Measurements from ENCODE around the gene CXCL17.

Gene CXCL17

DNA sequence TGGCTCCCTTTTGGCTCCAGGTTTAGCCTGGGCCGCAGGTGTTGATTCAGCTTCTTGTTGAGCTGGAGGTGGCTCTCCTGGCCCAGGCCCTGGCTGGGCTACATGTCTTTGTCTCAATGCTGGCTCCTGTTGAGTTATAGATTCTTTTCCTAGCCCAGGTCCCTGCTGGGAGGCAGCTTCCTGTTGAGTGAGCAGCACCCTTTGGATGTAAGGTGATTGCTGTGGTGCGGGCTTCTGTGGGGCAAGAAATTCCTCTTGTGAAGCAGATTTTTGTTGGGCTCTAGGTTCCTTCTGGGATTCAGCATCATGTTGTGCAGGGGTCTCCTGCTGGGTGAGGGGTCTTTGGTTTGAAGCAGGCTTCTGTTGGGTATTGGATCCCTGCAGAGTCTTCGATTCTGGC lies 16.1 kb downstream of the CXCL17 start:
- FAIRE-seq, result no peak
- DNase-seq (ENCODE audit: insufficient read length, low spot score), result no peak

DNA sequence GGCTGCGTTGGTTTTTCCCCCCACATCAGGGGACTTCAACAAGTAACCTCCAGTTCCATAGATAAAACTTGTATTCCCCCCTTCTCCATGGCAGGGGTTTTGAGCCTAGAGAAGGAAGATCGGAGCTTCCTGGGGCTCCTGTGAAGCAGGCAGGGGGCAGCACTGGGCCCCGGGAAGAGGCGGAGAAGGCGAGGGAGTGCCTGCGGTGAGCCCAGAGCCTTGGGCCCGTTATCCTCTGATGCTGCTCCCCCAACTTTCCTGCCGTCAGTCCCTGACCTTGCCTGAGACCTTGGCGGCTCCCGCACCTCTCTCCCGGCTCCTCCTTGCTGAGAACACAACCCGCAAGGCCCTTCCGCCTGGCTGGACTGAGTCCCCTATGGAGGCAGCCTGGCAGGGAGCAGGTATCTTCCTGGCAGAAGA lies 18.0 kb downstream of the CXCL17 start:
- FAIRE-seq (no peak), DNase-seq (ENCODE audit: insufficient read length, low spot score) (no peak)

DNA sequence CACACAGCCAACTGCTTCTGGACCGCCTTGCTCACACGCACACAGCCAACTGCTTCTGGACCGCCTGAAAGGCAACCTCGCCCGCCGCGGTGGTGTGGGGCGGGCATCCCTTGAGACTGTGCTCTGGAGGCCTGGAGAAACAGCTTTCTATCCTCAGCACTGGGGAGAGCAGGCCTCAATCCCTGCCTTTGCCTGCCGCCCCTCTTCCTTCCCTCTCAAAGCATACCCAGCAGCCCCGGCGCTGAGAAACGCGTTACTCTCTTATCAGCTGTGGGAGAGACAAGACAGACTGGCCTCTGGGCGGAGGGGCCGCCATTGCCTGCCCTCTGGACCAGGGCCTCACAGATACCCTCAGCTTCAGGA lies 18.4 kb downstream of the CXCL17 start:
- FAIRE-seq (no peak), DNase-seq (ENCODE audit: insufficient read length, low spot score) (no peak)

DNA sequence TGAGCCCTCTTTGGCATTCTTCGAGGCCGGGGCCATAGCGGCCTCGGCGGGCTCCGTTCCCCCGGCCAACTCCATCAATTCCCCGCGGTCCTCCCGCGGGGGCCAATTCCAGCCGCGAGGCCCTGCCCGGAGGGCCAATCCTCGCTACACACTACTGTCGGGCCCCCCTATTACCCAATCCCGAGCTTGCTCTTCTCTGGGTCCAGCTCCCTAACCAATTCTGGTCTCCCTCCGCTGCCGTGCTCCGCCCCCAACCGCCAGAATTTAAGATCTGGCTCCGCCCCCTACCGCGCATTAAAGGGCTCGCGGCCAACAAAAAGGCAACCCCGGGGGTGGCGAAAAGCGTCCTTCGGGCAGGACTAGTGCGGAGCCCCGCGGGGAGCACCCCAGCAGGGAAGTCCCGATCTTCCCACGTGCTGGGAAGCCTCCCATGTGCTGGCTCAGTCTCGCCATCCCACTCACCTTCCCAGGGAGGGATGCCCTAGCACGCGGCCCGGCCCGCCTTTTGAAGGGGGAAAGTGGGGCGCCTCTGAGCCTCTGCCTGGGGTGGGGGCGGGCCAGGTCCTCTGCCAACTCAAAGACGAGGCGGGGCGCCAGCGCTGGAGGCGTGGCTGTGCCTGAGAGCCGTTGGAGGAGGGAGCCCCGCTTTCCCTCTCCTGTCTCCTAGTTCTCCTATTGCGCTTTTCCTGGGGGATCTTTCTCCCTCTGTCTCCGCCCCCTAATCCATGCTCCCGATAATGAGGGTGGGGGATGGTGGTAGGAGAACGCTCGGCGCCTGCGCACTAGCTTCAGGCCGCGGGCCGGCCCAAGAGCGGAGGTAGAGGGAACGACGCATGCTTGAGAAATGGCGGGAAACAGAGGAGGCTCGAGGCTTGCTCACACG lies 19.0 kb downstream of the CXCL17 start:
- DNase-seq (ENCODE audit: insufficient read length, low spot score) (peak; percentile 96), FAIRE-seq (peak; percentile 51)

DNA sequence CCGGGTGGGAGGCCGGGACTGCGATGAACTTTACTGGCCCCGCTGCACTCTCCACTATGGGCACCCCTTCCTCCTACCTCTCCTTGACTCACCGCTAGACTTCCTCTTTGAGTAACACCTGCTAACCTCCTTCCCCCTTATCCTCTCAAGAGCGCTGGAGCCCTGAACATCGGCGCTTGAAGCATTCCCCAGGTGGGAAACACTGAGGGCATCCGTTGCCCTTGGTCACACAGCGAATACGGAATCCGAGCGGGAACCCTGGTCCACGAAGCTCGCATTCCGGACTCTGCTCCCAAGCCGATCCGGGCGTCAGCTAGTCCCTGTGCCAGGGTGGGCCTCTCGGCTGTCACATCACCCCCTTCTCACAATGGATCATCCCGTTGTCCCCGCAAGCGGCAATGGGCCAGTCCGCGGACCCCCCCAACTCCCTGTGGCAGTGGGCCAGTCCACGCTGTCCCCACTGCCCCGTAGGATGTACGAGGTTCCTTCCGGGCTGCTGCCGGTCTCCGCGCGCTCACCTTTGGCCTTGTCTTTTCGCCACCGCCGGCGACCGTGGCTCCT lies 19.8 kb downstream of the CXCL17 start:
- peak; percentile 42 for DNase-seq (ENCODE audit: insufficient read length, low spot score)
- no peak for FAIRE-seq

DNA sequence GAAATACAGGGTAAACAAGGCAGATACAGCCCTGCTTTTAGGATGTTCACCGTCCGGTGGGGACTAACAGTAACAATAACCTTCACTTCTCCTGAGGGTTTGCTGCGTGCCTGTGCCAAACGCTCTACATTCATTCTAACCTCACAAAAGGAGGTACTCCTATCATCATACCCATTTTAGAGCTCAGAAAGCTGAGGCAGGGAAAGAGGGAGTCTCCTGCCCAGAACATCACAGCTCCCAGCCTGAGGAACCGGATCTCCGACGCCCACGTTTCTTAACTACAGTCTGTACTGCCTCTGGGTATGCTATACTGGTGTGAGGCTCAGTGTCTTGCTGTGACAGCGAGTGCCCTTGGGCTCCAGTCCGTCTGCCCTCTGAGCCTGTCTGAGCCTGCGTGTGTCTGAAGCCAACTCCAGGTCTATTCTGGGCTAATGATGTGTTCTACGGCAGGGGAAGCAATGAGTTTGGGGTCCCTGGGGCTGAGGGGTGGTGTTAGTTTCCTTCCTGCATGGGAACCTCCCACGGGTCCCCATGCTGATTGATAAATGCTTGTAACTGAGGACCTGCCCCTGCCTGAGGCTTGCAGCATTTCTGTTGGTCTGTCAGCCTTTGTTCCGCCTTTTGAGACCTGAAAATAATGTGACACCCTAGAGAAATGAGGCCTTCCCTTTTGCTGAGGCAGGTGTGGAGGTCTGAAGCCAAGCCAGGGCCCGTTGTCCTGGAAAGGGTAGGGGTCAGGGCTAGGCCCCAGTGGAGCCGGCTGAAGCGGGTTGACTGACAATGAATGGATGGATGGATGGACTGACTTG lies 20.4 kb downstream of the CXCL17 start:
- FAIRE-seq (no peak), DNase-seq (ENCODE audit: insufficient read length, low spot score) (no peak)

DNA sequence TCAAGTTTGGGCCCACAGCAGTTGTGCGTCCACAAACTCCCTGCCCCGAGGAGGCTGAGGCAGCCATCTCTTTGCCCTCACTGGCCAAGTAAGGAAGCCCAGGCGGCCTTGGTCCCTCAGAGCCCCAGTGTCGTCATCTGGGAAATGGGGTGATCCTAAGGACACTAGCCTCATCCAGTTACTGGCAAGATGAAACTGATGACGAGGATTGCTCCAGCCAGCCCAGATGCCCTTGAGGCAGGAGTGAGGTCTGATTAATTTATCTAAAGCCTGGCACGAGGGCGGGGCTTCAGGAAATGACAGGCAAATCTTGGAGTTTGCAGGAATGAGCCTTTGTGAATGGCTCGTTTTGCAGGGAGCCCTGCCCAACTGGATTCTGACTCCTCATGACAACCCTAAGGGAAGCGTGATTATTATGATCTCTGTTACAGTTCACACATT lies 21.1 kb downstream of the CXCL17 start:
- FAIRE-seq, result no peak
- no peak for DNase-seq (ENCODE audit: insufficient read length, low spot score)

DNA sequence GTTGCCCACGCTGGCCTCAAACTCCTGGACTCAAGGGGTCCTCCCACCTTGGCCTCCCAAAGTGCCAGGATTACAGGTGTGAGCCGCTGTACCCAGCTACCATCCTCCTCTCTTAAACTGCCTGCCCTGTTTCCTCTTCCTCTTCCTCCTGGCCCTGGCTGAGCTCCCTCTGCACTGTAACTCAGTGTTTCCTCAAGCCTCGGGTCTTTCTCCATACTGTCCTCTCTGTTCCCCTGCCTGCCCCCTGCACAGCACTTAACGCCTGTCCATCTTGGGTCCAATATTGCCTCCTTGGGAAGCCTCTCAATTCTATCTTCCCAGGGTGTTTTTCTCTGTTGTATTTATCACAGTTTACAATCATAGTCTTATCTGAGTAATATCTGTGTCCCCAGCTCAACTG lies 21.6 kb downstream of the CXCL17 start:
- FAIRE-seq, result no peak

DNA sequence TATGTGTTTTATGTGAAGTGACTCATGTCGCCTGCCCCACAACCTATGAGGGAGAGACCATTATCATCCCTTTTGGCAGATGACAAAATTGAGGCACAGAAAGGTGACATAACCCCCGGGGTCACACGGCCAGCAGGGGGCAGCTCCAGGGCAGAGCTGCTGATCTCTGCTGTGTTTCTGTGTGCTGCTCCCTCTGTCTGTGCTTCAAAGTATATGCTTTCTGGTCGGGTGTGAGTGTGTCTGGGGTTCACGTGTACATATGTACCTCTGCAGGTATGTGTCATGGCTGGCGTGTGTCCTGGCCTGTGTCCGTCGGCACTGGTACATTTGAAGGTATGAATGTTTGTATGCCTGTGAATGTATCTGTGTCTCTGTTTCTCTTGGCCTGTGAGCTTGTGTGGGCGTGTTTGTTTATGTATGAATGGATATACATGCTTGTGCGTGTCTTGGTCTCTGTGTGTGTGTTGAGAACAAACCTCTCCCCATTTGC lies 22.6 kb downstream of the CXCL17 start:
- FAIRE-seq (peak; percentile 42), DNase-seq (ENCODE audit: insufficient read length, low spot score) (peak; percentile 41)

More for the DNA sequence above, 21.6 kb downstream of the CXCL17 start:
- no peak for DNase-seq (ENCODE audit: insufficient read length, low spot score)

DNA sequence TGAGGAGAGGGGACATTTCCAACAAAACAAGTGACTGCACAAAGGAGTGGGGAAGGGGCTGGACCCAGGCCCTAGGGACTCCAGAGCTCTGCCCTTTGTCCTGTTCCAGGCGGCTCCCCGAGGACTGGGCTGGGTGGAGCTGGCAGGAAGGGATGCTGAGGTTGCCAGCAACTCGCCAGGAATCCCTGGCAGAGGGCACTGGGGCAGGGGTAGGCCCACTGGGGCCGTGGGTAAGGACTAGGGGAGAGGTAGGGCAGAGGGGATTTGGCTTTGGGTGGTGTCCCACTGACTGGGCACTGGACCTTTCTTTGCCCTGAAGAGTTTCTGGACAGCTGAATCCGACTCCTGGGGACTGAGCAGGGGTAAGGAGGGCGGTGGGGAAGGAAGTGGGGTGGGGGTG lies 23.4 kb downstream of the CXCL17 start:
- FAIRE-seq (no peak), DNase-seq (ENCODE audit: insufficient read length, low spot score) (no peak)

DNA sequence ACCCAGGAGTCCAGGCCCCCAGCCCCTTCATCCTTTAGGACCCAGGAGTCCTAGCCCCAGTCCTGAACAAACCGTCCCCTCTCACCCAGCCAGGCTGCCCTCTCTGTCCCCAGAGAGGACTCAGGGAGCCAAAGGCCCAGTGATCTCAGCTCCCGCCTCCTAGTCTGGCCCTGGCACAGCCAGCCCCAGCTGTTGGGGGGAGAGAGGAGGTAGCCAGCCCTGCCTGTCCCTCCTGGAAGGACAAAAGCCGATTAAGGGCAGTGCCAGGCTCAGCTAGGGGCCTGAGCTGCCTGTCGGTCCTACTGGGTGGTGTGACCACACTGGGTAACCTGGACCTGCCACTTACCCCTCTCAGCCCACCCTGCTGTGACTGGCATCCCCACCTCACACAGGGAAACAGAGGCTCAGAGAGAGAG lies 30.1 kb downstream of the CXCL17 start:
- DNase-seq (ENCODE audit: insufficient read length, low spot score) (no peak), FAIRE-seq (no peak)

DNA sequence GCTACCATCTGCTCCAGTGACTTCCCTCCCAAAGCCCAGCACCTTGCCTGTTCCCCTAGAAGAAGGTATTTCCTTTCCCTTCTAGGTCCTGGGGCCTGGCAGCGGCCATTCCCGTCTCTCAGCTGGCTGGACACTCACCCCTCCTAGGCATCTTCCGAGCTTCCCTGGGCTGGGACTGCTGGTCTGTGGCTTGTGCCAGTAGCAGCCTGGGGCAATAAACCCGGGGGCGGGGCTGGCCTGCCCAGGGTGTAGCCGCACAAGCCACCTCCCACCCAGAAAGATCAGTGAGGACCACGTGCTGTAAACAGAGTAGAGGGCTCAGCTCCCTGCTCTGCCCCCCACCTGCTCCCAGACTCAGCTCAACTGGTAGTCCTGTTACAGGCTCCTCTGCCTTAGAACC lies 30.5 kb downstream of the CXCL17 start:
- DNase-seq (ENCODE audit: insufficient read length, low spot score), result peak; percentile 46
- FAIRE-seq, result peak; percentile 23

DNA sequence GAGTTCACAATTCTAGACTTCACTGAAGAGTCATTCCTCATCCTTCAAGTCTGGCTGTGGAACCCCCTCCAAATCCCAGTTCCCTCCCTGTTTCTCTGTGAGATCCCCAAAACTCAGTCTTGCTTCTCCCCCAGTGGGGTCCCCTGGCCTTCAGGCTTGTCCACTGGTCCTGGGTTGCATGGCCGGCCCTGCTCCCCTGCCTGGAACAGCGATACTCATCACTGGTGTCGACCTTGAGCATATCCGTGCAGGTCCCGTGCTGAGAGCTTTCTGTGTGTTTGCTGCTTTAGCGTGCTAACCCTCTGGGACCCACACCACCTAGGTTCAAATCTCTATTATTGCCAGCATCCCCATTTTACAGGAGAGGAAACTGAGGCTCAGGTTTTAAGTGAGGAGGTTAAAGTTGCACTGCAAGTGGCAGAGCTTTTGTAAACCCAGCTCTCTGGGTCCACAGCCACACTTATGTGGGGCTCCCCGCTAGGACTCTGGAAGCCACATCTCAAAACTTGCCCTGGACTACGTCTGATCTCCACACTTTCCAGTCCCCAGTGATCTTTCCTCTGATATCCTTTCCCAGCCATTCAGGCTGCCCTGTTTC lies 31.1 kb downstream of the CXCL17 start:
- FAIRE-seq (no peak), DNase-seq (ENCODE audit: insufficient read length, low spot score) (no peak)

DNA sequence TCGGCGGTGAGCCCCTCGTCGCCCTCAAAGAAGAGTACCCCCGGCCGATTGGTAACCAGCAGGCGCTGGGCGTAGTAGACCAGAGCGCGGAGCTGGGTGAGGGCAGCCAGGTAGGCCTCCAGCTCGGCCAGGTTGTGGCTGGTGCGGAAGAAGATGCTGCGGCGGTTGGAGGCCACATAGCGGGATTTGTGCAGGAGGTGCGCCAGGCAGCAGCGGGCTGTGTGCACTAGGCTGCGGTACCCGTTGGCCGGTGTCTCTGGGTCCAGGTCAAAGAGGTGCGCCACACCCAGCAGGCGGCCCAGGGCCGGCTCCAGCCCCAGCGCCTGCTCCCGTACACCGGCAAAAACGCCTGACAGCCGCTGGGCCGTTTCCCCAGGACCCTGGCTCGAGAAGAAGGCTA lies 32.4 kb downstream of the CXCL17 start:
- DNase-seq (ENCODE audit: insufficient read length, low spot score) (no peak), FAIRE-seq (no peak)

DNA sequence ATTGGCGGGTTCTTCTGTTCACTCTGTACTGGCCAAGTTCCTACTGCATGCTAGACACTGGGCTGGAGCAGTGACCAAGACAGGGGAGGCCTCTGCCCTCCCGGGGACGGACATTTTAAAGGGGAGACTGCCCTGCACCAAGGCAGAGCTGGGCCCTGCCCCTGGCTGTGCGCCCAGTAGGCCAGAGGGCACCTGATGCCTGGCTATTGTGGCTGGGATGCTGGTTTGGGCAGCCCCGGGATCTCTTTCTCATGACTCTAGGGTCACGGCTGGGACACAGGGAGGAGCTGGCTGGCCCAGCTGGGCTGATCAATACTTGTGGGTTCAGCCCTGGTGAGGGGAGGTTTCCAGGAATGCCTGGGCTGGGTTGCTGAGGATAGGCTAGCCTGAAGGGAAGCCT lies 33.3 kb downstream of the CXCL17 start:
- FAIRE-seq, result no peak

DNA sequence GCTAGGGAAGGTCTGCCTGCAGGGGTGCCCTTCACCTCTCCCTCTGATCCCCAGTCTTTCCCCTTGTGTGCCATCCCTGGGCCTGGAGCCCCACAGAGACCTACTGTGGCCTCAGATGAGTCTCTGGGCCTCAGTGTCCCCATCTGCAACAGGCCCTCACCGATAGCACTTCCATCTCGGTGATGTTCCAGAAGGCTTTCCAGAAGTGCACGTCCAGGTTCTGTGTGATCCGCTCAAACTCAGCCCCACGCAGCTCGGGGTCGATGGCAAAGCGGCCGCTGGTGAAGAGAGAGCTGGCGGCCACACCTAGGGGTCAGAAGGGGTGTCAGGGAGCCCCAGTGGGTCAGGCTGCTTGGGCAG lies 35.0 kb downstream of the CXCL17 start:
- FAIRE-seq (no peak), DNase-seq (ENCODE audit: insufficient read length, low spot score) (no peak)

More for the DNA sequence above, 33.3 kb downstream of the CXCL17 start:
- DNase-seq (ENCODE audit: insufficient read length, low spot score), result no peak

DNA sequence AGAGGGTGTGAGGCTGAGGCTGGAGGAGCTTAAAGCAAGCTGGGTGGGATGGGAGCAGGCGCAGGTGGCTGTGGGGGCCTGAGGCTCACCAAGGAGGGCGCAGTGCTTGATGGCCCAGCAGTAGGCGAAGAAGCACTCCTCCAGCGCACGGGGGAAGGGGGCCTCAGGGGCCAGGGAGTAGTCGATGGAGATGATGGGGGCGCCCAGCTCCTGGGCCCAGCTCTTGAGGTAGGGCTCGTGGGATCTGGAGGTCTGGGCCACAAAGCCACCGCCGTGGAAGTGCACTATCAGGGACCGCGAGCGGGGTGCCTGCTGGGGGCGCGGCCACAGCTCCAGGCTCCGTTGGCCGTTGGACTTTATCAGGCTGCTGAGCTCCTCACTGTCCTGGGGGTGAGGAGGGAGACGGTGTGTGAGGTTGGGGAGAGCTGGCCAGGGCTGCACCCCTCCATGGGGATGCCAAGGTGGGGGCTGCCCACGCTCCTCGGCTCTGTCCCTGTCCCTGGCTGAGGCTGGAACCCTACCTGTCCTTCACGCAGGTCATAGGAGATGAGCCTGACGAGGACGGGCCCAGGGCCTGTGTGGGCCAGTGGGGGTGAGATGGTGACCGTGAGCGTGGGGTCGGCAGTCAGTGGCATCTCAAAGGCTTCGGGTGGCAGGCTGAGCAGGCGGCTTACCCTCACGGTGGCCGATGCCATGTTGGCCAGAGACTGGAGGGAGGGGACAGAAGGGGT lies 35.5 kb downstream of the CXCL17 start:
- DNase-seq (ENCODE audit: insufficient read length, low spot score), result no peak
- FAIRE-seq, result no peak

DNA sequence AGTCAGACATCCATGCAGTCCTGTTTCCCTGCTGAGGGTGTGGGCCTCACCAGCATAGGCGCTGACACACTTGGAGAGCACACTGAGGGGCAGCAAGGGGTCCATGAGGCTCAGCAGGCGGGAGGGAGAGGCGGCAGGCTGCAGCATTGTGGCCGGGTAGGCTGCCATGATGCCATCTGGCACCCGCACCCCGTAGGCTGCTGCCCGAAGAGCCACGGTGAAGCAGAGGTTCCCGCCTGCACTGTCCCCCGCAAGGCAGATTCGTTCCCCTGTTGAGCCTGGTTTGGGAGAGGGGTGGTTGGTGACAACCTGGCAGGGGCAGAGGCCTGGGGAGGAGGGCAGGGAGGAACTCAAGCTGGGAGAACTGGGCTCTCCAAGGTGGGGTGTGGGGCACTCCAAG lies 36.6 kb downstream of the CXCL17 start:
- FAIRE-seq (no peak), DNase-seq (ENCODE audit: insufficient read length, low spot score) (no peak)

DNA sequence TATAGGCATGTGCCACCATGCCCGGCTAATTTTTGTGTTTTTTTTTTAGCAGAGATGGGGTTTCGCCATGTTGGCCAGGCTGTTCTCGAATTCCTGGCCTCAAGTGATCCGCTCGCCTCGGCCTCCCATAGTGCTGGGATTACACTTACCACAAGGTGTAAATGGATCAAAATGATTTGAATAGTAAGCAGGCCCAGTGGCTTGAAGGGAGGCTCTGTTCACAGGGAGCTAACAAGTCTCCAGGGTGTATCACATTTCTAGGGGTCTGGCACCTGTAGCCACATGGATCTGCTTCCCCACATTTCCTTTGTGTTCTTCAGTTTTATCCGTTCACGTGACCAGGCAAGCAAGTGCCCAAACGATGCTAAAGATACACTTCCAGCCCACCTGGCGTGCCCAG lies 39.2 kb downstream of the CXCL17 start:
- no peak for FAIRE-seq
- DNase-seq (ENCODE audit: insufficient read length, low spot score), result no peak

DNA sequence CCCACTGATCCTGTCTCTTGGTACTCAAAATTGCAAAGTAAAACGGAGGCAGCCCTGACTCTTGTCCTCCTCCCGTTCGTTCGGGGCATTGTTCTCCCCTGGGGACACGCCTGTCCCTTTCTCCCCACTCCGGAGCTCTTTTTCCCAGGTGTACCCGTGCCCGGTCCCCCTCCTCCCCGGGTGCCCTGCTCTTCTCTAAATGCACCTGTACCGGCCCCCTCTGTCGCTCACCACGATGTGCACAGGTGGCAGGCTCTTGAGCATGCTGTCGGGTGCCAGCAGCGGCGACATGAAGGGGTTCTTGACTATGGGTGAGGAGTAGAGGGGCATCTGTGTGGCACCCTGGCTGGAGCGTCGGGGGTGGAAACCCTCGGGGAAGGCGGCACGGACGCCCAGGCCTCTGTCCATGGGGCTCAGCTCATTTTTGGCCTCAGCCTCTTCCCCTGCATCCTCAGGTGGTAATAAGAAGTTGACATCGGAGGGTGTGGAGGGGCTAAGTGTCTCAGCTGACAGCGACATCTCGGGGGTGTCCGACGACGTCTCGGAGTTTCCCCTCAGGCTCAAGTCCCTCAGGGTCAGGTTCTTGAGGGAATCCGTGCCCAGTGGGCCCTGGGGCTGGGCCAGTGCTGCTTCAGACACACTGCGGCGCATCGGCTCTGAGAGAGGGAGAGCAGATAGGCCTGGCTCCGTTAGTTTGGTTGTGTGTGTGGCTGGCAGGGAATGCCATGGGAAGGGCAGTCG lies 40.2 kb downstream of the CXCL17 start:
- DNase-seq (ENCODE audit: insufficient read length, low spot score), result no peak
- no peak for FAIRE-seq

Data from HTR-8/SVneo (cell line).